Measurements from ENCODE around the gene CAPRIN1.

CAPRIN1 gene

GRCh38 chr11:34150494-34151151 is 99.1 kb downstream of the CAPRIN1 start:
- Histone ChIP-seq H3K4me3 (replicated peaks; ENCODE audit: insufficient read depth, low read length) (no peak overlapping the region), H3K27ac (replicated peaks) (no peak overlapping the region; the same call in 1 of the 2 replicates), H3K27me3 (ENCODE audit: insufficient read depth, poor library complexity, severe bottlenecking) (no peaks in the 10 kb centered on the region)
- no peak for DNase-seq (ENCODE audit: low read depth in 1 of 2, low spot score in 1 of 2)
- TF ChIP-seq SPI1 (IDR thresholded peaks at IDR 0.05; ENCODE audit: borderline replicate concordance, low read depth) (no peak), CTCF (IDR thresholded peaks at IDR 0.05; ENCODE audit: insufficient read depth, low read length) (no peak), GABPA (IDR thresholded peaks at IDR 0.05; ENCODE audit: low read depth) (no peak), POLR2AphosphoS5 (IDR thresholded peaks at IDR 0.05; ENCODE audit: low read depth) (no peak), REST (IDR thresholded peaks at IDR 0.05; ENCODE audit: insufficient replicate concordance, low read depth) (no peak)

Measured in HL-60 (cell line).